Fibroblast of the aortic adventitia (primary cell): ENCODE results near the gene ROR1. TPM values are rescaled to one million over a fixed set of nuclear protein-coding genes. Genes with fewer than 3 reads are reported as not detected.
A peak's percentile ranks its signal among the peaks of the same experiment; 100 is the strongest.

Experiments
- DNase-seq: peaks from one replicate; pipeline ENCODE4 v3.0.0-alpha.2; 2010; ENCODE audit warnings: low read depth
- H3K4me3 ChIP-seq: 2 replicates; pipeline ENCODE4 v1.5.1; 2011; ENCODE audit warnings: low read depth, mild to moderate bottlenecking, control low read depth, low read length, moderate library complexity
- total RNA-seq: library from RNA; depleted of rRNA; stranded (reverse); fragments of >200 nt; gene quantifications from 2 replicates; pipeline ENCODE4 v1.2.3, GENCODE V29; 2012; ENCODE audit warnings: low replicate concordance
- TF ChIP-seq, protein P1 (sequence below): IDR thresholded peaks from 2 replicates; pipeline ENCODE4 v1.5.1; 2011; ENCODE audit warnings: mild to moderate bottlenecking, low read length, control low read depth, inconsistent platforms; ENCODE audit not compliant: insufficient read depth

Gene ROR1
- total RNA-seq, 1 donor, result 18.8 TPM

DNA sequence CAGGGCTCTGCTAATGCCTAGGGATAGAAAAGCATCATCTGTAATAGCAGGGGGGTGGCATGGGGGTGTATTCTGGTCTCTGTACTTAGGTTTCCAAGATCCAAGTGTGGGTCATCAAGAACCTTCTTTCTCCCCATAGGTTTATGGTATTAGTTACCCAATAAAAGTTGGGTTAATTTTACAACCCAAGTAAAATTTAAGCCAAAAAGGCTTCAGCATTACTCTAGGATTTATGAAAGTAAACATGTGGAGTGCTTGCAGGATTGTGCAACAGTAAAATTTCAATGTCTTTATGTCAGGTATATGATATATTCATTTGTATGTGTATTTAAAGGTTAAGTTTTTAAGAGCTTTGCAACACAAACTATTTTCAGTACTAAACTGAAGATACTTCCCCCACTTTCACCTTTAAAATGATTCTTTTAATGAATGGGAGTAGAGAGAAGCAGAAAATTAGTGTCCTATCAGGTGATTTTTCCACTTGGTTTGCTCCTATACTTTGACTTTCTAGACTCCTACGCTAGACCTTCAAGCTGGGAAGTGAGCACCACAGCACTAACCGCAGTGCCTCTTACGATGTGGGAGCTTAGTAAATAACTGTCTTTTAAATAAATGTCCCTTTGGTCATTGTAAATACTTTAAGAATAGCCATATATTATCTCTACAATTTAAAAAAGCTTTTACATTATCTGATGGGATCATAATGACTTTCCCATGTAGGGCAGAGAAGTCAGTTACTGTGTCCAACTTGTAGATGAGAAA lies 361.8 kb downstream of the ROR1 start:
- TF ChIP-seq, protein P1, sequence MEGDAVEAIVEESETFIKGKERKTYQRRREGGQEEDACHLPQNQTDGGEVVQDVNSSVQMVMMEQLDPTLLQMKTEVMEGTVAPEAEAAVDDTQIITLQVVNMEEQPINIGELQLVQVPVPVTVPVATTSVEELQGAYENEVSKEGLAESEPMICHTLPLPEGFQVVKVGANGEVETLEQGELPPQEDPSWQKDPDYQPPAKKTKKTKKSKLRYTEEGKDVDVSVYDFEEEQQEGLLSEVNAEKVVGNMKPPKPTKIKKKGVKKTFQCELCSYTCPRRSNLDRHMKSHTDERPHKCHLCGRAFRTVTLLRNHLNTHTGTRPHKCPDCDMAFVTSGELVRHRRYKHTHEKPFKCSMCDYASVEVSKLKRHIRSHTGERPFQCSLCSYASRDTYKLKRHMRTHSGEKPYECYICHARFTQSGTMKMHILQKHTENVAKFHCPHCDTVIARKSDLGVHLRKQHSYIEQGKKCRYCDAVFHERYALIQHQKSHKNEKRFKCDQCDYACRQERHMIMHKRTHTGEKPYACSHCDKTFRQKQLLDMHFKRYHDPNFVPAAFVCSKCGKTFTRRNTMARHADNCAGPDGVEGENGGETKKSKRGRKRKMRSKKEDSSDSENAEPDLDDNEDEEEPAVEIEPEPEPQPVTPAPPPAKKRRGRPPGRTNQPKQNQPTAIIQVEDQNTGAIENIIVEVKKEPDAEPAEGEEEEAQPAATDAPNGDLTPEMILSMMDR, result no peak
- no peak overlapping the region for H3K4me3 ChIP-seq
- peak; percentile 24 for DNase-seq

DNA sequence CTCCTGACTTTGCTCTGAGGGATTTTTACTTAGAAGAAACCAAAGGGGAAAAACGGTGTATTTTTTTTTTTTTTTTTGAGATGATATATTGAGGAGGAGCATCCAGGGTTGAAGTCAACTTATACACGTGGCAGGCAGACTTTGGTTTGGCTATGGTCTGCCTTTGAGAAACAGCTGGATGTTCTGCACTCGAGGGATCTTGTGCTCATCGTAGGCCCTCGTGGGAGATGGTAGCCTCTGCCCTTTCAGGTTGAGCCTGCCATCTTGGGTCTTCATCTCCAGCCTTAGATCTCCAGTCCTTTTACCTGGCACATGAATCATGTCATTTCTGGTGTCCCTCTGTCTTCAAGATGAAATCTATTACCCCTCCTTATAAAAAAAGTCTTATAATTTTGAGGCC lies 362.5 kb downstream of the ROR1 start:
- no peak overlapping the region for H3K4me3 ChIP-seq
- TF ChIP-seq, protein P1, result no peak
- no peak for DNase-seq

DNA sequence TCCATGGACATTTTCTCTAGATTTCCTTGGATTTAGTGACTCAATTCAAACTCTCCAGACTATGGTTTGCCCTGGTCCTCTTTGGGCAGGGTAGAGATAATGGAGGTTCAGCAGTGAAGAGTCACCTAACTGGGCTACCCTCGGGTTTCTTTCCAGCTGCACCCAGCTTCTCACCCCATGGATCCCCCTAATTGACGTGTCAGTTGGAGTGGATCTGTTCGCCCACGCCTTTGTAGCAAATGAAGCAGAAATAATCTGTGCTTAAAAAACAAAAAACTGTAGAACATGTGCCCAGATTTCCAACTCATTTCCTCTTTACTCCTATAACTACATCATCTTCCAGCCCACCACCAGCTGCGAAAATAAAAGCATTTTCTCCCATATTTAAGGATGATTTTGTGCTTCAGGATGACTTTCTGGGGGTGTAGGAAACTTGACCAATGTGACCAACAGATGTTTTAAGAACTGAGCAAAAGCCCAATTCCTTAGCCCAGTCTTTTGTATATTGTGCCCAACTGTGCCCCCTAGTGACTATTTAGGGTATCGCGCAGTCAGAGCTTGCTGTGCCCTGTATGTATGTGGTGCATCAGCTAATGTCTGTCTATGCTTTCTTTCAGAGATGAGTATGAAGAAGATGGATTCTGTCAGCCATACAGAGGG lies 363.1 kb downstream of the ROR1 start:
- peak; percentile 94 for DNase-seq
- H3K4me3 ChIP-seq, result no peak overlapping the region
- TF ChIP-seq, protein P1, result peak; percentile 95

DNA sequence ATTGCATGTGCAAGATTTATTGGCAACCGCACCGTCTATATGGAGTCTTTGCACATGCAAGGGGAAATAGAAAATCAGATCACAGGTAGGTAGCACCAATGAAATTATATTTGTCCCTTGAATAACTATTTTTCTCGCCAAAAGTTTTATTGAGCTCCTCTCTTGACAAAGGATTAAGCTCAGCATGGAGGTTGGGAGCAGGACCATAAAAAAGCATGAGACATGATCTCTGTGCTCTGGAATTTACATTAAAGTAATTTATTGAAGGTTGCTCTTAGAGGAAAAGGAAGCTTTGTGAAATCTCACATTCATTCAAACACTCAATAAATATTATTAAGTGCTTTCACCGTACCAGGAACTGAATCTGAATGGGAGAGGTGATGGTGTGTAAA lies 363.6 kb downstream of the ROR1 start:
- TF ChIP-seq, protein P1, result no peak
- no peak overlapping the region for H3K4me3 ChIP-seq
- DNase-seq, result no peak

DNA sequence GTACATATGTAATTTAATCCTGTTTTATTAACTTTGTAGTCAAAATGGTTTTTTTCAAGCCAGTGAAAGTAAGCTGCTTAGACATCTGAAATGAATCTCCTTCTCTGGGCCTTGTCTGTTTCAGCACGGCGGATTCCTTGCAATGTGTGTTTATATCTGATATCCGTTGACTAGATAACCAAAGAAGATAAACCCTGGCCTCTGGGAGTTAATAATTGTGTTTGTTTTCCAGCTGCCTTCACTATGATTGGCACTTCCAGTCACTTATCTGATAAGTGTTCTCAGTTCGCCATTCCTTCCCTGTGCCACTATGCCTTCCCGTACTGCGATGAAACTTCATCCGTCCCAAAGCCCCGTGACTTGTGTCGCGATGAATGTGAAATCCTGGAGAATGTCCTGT lies 366.1 kb downstream of the ROR1 start:
- no peak overlapping the region for H3K4me3 ChIP-seq
- TF ChIP-seq, protein P1, result no peak

DNA sequence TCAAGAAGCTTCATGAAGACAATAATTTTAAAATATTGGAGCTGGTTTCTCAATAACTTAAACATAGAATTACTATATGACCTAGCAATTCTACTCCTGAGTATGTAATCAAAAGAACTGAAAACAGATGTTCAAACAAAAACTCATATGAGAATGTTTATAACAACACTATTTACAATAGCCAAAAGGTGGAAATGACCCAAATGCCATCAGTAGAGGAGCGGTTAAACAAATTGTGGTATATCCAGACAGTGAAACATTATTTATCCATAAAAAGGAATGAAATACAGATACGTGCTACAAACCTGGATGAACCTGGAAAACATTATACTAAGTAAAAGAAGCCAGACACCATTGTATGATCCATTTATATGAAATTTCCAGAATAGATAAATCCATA lies 366.8 kb downstream of the ROR1 start:
- TF ChIP-seq, protein P1, result no peak
- H3K4me3 ChIP-seq, result no peak overlapping the region
- DNase-seq, result no peak

More for the DNA sequence above, 366.1 kb downstream of the ROR1 start:
- no peak for DNase-seq
